ENCODE results near the gene RAD21L1.

- TF ChIP-seq CTCF (conservative IDR thresholded peaks at IDR 0.05 in 1 of 2, IDR thresholded peaks at IDR 0.05 in 1 of 2; ENCODE audit: low read depth in 1 of 2, low read length in 2 of 2) (no peak), EZH2 (IDR thresholded peaks at IDR 0.05; ENCODE audit: low read length, missing control alignments) (no peak)
These were observed 20.0 kb upstream of the RAD21L1 start for GRCh38 chr20:1205802-1206201.

All from fibroblast of lung (primary cell).